HEK293 (cell line): ENCODE measurements around the gene SQSTM1.
A peak's percentile ranks its signal among the peaks of the same experiment; 100 is the strongest.

Experiments
- BCL11B ChIP-seq: fragments of 450-650 bp; formaldehyde crosslinking; IDR thresholded peaks from 2 replicates; pipeline ENCODE4 v1.5.1; 2016; ENCODE audit warnings: low read depth, missing biosample characterization, missing genetic modification characterization
- FEZF1 ChIP-seq: fragments of 450-650 bp; formaldehyde crosslinking; IDR thresholded peaks from 2 replicates; pipeline ENCODE4 v1.5.1; 2016; ENCODE audit warnings: missing biosample characterization, missing genetic modification characterization
- GLI4 ChIP-seq: fragments of 450-650 bp; formaldehyde crosslinking; IDR thresholded peaks from 2 replicates; pipeline ENCODE4 v1.5.1; 2016; ENCODE audit warnings: missing biosample characterization, missing genetic modification characterization
- HOXD13 ChIP-seq: sonication (generic); formaldehyde crosslinking; IDR thresholded peaks from 2 replicates; pipeline ENCODE4 v1.8.0; 2022; ENCODE audit warnings: missing genetic modification reagents, borderline replicate concordance
- IKZF3 ChIP-seq: fragments of 450-650 bp; IDR thresholded peaks from 2 replicates; pipeline ENCODE4 v1.5.0; 2018; ENCODE audit warnings: missing biosample characterization, mild to moderate bottlenecking, missing genetic modification characterization, moderate library complexity
- KLF16 ChIP-seq: fragments of 450-650 bp; formaldehyde crosslinking; IDR thresholded peaks from 2 replicates; pipeline ENCODE4 v1.5.1; 2017; ENCODE audit warnings: missing biosample characterization, missing genetic modification characterization
- REPIN1 ChIP-seq: fragments of 450-650 bp; formaldehyde crosslinking; IDR thresholded peaks from 2 replicates; pipeline ENCODE4 v1.5.1; 2017; ENCODE audit warnings: missing biosample characterization, missing genetic modification characterization, low read depth
- SP7 ChIP-seq: fragments of 450-650 bp; formaldehyde crosslinking; IDR thresholded peaks from 2 replicates; pipeline ENCODE4 v1.5.1; 2016; ENCODE audit warnings: missing biosample characterization, missing genetic modification characterization
- ZNF16 ChIP-seq: fragments of 450-650 bp; formaldehyde crosslinking; IDR thresholded peaks from 2 replicates; pipeline ENCODE4 v1.5.1; 2016; ENCODE audit warnings: low read depth, missing biosample characterization, missing genetic modification characterization
- ZNF202 ChIP-seq: fragments of 450-650 bp; formaldehyde crosslinking; IDR thresholded peaks from 2 replicates; pipeline ENCODE4 v1.5.1; 2016; ENCODE audit warnings: missing biosample characterization, missing genetic modification characterization, borderline replicate concordance
- ZNF239 ChIP-seq: fragments of 450-650 bp; formaldehyde crosslinking; IDR thresholded peaks from 2 replicates; pipeline ENCODE4 v1.5.1; 2016; ENCODE audit warnings: missing biosample characterization, missing genetic modification characterization
- ZNF335 ChIP-seq: fragments of 450-650 bp; formaldehyde crosslinking; conservative IDR thresholded peaks from 2 replicates; pipeline ENCODE4 v1.5.1; 2016; ENCODE audit warnings: missing biosample characterization, missing genetic modification characterization
- ZNF37A ChIP-seq: fragments of 450-650 bp; IDR thresholded peaks from 2 replicates; pipeline ENCODE4 v1.5.1; 2018; ENCODE audit warnings: missing biosample characterization, missing genetic modification characterization
- ZNF596 ChIP-seq: fragments of 450-650 bp; IDR thresholded peaks from 2 replicates; pipeline ENCODE4 v1.5.0; 2018; ENCODE audit warnings: missing biosample characterization, mild to moderate bottlenecking, missing genetic modification characterization, moderate library complexity
- ZNF629 ChIP-seq: fragments of 450-650 bp; formaldehyde crosslinking; IDR thresholded peaks from 2 replicates; pipeline ENCODE4 v1.5.1; 2017; ENCODE audit warnings: missing biosample characterization, missing genetic modification characterization
- ZNF660 ChIP-seq: fragments of 450-650 bp; IDR thresholded peaks from 2 replicates; pipeline ENCODE4 v1.5.1; 2018; ENCODE audit warnings: missing biosample characterization, mild to moderate bottlenecking, missing genetic modification characterization
- ZNF791 ChIP-seq: fragments of 450-650 bp; formaldehyde crosslinking; IDR thresholded peaks from 2 replicates; pipeline ENCODE4 v1.5.1; 2016; ENCODE audit warnings: missing biosample characterization, missing genetic modification characterization
- ZSCAN30 ChIP-seq: fragments of 450-650 bp; IDR thresholded peaks from 2 replicates; pipeline ENCODE4 v1.5.1; 2018; ENCODE audit warnings: missing biosample characterization, mild to moderate bottlenecking, missing genetic modification characterization, moderate library complexity
- TF ChIP-seq, protein P1 (sequence below): fragments of 450-650 bp; formaldehyde crosslinking; IDR thresholded peaks from 2 replicates; pipeline ENCODE4 v1.5.1; 2016; ENCODE audit warnings: missing biosample characterization, missing genetic modification characterization
- TF ChIP-seq, protein P2 (sequence below): fragments of 450-650 bp; formaldehyde crosslinking; IDR thresholded peaks from 2 replicates; pipeline ENCODE4 v1.5.1; 2017; ENCODE audit warnings: missing biosample characterization, missing genetic modification characterization
- TF ChIP-seq, protein P3 (sequence below): fragments of 450-650 bp; formaldehyde crosslinking; IDR thresholded peaks from 2 replicates; pipeline ENCODE4 v1.5.1; 2016; ENCODE audit warnings: missing biosample characterization, missing genetic modification characterization
- TF ChIP-seq, protein P4 (sequence below): fragments of 450-650 bp; formaldehyde crosslinking; IDR thresholded peaks from 2 replicates; pipeline ENCODE4 v1.5.1; 2017; ENCODE audit warnings: missing biosample characterization, missing genetic modification characterization
- TF ChIP-seq, protein P5 (sequence below): fragments of 450-650 bp; formaldehyde crosslinking; optimal IDR thresholded peaks from 2 replicates; pipeline ENCODE3; 2016; ENCODE audit warnings: missing biosample characterization, mild to moderate bottlenecking, missing genetic modification characterization
- TF ChIP-seq, protein P6 (sequence below): fragments of 450-650 bp; formaldehyde crosslinking; conservative IDR thresholded peaks from 2 replicates; pipeline ENCODE4 v1.5.1; 2016; ENCODE audit warnings: low read depth, missing biosample characterization, missing genetic modification characterization

SQSTM1 gene

DNA sequence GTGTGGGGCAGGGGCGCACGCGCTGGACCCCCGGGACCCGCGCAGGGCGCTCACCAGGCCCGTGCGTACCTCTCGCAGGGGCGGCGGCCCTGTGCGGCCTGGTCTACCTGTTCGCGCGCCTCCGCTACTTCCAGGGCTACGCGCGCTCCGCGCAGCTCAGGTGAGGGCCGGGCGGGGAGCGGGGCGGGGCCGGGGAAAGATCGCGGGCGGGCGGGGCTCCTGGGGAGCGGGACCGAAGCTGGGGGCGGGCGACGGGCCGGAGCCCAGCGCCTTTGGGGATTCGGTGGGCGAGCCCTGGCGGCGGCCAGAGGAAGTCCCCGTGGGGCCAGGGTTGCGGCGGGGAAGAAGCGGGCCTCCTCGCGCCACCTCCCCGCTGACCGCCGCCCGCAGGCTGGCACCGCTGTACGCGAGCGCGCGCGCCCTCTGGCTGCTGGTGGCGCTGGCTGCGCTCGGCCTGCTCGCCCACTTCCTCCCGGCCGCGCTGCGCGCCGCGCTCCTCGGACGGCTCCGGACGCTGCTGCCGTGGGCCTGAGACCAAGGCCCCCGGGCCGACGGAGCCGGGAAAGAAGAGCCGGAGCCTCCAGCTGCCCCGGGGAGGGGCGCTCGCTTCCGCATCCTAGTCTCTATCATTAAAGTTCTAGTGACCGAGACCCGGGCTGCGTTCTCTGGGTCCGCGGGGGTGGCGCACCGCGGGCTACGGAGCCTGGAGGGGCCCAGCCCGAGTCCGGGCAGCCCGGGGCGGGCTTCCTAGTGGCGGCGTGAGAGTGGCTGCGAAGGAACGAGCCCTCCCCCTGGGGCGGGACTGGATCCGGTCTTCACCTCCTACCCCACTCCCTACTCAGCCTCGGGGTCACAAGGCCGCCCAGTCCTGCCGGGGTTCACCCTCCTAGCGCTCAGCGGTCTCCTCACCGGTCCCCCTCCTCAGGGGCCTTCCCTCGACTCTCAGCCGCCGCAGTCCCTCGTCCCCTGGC lies 24.6 kb upstream of the SQSTM1 start (continued):
- TF ChIP-seq ZNF660 (tag by site-specific recombination) (peak; percentile 93), ZNF16 (tag by site-specific recombination) (no peak), HOXD13 (CRISPR knock-in tag) (no peak), ZNF239 (no peak), IKZF3 (tag by site-specific recombination) (no peak; the same call in 1 of the 2 replicates), ZNF37A (tag by site-specific recombination) (no peak), ZNF596 (tag by site-specific recombination) (0 out of 2 replicates have a peak, but pooled peaks have one; percentile 33), REPIN1 (no peak), ZNF202 (no peak), ZNF335 (tag by site-specific recombination) (peak; percentile 88), ZNF791 (tag by site-specific recombination) (no peak), KLF16 (tag by site-specific recombination) (no peak), GLI4 (no peak), ZSCAN30 (peak; percentile 54), FEZF1 (tag by site-specific recombination) (no peak), ZNF629 (tag by site-specific recombination) (0 out of 2 replicates have a peak, but pooled peaks have one; percentile 15), BCL11B (tag by site-specific recombination) (0 out of 2 replicates have a peak, but pooled peaks have one; percentile 11), SP7 (tag by site-specific recombination) (peak; percentile 37; the same call in 1 of the 2 replicates)
- TF ChIP-seq, protein P1, sequence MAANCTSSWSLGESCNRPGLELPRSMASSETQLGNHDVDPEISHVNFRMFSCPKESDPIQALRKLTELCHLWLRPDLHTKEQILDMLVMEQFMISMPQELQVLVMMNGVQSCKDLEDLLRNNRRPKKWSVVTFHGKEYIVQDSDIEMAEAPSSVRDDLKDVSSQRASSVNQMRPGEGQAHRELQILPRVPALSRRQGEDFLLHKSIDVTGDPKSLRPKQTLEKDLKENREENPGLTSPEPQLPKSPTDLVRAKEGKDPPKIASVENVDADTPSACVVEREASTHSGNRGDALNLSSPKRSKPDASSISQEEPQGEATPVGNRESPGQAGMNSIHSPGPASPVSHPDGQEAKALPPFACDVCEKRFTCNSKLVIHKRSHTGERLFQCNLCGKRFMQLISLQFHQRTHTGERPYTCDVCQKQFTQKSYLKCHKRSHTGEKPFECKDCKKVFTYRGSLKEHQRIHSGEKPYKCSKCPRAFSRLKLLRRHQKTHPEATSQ (tag by site-specific recombination): 0 out of 2 replicates have a peak, but pooled peaks have one; percentile 48
- TF ChIP-seq, protein P2, sequence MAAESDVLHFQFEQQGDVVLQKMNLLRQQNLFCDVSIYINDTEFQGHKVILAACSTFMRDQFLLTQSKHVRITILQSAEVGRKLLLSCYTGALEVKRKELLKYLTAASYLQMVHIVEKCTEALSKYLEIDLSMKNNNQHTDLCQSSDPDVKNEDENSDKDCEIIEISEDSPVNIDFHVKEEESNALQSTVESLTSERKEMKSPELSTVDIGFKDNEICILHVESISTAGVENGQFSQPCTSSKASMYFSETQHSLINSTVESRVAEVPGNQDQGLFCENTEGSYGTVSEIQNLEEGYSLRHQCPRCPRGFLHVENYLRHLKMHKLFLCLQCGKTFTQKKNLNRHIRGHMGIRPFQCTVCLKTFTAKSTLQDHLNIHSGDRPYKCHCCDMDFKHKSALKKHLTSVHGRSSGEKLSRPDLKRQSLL (tag by site-specific recombination): peak; percentile 83
- TF ChIP-seq, protein P3, sequence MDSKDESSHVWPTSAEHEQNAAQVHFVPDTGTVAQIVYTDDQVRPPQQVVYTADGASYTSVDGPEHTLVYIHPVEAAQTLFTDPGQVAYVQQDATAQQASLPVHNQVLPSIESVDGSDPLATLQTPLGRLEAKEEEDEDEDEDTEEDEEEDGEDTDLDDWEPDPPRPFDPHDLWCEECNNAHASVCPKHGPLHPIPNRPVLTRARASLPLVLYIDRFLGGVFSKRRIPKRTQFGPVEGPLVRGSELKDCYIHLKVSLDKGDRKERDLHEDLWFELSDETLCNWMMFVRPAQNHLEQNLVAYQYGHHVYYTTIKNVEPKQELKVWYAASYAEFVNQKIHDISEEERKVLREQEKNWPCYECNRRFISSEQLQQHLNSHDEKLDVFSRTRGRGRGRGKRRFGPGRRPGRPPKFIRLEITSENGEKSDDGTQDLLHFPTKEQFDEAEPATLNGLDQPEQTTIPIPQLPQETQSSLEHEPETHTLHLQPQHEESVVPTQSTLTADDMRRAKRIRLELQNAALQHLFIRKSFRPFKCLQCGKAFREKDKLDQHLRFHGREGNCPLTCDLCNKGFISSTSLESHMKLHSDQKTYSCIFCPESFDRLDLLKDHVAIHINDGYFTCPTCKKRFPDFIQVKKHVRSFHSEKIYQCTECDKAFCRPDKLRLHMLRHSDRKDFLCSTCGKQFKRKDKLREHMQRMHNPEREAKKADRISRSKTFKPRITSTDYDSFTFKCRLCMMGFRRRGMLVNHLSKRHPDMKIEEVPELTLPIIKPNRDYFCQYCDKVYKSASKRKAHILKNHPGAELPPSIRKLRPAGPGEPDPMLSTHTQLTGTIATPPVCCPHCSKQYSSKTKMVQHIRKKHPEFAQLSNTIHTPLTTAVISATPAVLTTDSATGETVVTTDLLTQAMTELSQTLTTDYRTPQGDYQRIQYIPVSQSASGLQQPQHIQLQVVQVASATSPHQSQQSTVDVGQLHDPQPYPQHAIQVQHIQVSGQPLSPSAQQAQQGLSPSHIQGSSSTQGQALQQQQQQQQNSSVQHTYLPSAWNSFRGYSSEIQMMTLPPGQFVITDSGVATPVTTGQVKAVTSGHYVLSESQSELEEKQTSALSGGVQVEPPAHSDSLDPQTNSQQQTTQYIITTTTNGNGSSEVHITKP (tag by site-specific recombination): 0 out of 2 replicates have a peak, but pooled peaks have one; percentile 21
- TF ChIP-seq, protein P4, sequence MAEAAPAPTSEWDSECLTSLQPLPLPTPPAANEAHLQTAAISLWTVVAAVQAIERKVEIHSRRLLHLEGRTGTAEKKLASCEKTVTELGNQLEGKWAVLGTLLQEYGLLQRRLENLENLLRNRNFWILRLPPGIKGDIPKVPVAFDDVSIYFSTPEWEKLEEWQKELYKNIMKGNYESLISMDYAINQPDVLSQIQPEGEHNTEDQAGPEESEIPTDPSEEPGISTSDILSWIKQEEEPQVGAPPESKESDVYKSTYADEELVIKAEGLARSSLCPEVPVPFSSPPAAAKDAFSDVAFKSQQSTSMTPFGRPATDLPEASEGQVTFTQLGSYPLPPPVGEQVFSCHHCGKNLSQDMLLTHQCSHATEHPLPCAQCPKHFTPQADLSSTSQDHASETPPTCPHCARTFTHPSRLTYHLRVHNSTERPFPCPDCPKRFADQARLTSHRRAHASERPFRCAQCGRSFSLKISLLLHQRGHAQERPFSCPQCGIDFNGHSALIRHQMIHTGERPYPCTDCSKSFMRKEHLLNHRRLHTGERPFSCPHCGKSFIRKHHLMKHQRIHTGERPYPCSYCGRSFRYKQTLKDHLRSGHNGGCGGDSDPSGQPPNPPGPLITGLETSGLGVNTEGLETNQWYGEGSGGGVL (tag by site-specific recombination): 0 out of 2 replicates have a peak, but pooled peaks have one; percentile 29
- TF ChIP-seq, protein P5, sequence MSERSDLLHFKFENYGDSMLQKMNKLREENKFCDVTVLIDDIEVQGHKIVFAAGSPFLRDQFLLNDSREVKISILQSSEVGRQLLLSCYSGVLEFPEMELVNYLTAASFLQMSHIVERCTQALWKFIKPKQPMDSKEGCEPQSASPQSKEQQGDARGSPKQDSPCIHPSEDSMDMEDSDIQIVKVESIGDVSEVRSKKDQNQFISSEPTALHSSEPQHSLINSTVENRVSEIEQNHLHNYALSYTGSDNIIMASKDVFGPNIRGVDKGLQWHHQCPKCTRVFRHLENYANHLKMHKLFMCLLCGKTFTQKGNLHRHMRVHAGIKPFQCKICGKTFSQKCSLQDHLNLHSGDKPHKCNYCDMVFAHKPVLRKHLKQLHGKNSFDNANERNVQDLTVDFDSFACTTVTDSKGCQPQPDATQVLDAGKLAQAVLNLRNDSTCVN (tag by site-specific recombination): peak; percentile 90
- TF ChIP-seq, protein P6, sequence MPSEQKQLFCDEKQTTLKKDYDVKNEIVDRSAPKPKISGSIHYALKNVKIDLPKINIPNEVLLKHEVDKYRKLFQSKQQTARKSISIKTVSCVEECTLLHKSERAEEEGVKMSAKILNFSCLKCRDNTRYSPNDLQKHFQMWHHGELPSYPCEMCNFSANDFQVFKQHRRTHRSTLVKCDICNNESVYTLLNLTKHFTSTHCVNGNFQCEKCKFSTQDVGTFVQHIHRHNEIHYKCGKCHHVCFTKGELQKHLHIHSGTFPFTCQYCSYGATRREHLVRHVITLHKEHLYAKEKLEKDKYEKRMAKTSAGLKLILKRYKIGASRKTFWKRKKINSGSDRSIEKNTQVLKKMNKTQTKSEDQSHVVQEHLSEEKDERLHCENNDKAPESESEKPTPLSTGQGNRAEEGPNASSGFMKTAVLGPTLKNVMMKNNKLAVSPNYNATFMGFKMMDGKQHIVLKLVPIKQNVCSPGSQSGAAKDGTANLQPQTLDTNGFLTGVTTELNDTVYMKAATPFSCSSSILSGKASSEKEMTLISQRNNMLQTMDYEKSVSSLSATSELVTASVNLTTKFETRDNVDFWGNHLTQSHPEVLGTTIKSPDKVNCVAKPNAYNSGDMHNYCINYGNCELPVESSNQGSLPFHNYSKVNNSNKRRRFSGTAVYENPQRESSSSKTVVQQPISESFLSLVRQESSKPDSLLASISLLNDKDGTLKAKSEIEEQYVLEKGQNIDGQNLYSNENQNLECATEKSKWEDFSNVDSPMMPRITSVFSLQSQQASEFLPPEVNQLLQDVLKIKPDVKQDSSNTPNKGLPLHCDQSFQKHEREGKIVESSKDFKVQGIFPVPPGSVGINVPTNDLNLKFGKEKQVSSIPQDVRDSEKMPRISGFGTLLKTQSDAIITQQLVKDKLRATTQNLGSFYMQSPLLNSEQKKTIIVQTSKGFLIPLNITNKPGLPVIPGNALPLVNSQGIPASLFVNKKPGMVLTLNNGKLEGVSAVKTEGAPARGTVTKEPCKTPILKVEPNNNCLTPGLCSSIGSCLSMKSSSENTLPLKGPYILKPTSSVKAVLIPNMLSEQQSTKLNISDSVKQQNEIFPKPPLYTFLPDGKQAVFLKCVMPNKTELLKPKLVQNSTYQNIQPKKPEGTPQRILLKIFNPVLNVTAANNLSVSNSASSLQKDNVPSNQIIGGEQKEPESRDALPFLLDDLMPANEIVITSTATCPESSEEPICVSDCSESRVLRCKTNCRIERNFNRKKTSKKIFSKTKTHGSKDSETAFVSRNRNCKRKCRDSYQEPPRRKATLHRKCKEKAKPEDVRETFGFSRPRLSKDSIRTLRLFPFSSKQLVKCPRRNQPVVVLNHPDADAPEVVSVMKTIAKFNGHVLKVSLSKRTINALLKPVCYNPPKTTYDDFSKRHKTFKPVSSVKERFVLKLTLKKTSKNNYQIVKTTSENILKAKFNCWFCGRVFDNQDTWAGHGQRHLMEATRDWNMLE: no peak
